Stimulated activated CD4-positive, alpha-beta T cell treated with anti-CD3 and anti-CD28 coated beads, Interleukin-4, amount 100 ng/mL, for 48 hours (primary cell): Measurements from ENCODE around the gene MRTFA.
A peak's percentile ranks its signal among the peaks of the same experiment; 100 is the strongest.
"Not testable (repeated sequence)": the region's sequence is repeated elsewhere in the genome, so short reads cannot be mapped to it uniquely, and the experiment has no call there.

Experiments
- DNase-seq, 2 donors: peaks; one replicate each; pipeline ENCODE4 v3.0.0-alpha.2; 2020; ENCODE audit warnings: low read depth in 2 of 2

The MRTFA gene

GRCh38 chr22:40659166-40659565 lies 22.6 kb upstream of the MRTFA start:
- no peak for DNase-seq

DNA sequence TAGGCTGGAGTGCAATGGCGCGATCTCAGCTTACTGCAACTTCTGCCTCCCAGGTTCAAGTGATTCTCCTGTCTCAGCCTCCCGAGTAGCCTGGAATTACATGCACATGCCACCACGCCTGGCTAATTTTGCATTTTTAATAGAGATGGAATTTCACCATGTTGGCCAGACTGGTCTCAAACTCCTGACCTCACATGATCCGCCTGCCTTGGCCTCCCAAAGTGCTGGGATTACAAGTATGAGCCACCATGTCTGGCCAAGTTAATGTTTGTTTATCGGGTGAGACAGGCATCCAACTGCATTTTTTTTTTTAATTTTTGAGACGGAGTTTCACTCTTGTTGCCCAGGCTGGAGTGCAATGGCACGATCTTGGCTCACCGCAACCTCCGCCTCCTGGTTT lies 20.1 kb upstream of the MRTFA start:
- not testable (repeated sequence) for DNase-seq

GRCh38 chr22:40655941-40656340 lies 19.4 kb upstream of the MRTFA start:
- DNase-seq: not testable (repeated sequence)

DNA sequence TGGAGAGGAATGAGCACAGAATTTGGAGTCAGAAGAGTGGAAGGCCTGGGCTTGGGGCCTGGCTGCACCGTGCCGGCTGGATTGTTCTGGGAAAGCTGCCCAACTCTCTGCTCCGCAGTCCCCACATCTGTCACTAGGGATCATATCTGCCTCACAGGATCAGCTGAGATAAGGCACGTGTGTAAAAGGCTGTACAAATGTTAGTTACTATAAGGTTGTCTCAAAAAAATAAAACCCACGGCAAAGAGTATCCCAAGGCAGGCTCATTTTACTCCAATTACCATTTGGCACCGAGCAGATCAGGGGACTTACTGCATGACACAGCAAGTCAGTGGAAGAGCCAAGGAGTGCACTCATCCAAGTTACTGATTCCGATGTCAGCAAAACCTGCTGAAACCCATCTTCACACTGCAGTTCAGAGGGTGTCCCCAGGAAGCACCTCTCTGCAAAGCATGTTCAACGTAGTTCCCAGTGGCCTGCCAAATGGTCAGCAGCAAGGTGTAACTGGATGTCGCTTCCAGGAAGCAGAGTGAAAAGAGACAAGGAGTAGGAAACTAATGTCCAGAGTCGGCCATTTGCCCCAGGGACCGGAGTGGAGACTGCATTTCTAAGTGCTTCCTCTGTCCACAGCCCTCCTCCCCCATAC lies 18.1 kb upstream of the MRTFA start:
- DNase-seq: no peak

GRCh38 chr22:40653361-40653760 lies 16.8 kb upstream of the MRTFA start:
- DNase-seq: no peak

DNA sequence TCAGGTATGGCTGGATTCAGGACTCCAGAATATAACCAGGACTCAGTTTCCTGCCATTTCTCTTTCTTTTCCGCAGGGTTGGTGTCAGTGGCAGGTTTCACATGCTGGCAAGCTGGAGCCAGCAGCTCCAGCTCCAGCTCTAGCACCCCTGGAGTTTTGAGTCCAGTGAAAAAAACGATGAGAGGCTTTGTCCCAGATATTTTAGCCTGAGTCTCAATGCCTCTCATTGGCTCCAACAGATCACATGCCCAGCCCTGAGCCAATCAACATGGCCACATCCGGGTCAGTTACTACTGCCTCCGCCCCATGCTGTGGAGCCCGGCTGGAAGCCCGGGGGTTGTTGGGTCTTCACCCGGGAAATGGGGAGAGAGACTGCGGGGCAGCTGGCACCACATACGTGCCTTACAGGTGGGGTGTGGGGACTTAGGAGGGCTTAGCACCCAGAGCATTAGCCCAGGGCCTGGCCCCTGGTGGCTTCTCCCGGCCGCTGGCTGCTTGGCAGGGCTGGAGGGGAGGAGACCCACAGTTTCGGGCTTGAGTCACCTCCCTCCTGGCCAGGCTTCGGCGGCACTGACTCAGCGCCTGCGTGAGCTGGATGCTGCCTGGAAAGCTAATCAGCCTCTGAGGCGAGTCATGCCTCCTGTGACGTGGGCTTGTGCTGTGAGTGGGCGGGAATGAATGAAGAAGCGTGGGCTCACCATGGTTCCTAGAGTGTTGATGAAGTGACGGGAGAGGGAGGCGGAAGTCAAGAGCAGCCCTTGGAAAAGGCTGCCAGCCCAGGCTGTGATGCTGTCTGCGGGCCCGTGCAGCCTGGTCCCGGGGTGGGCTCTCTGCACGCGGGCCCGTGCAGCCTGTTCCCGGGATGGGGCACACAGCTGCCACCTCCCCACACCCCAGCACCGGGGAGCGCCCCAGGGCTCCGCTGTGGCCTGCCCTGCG lies 15.3 kb upstream of the MRTFA start:
- DNase-seq: peak; percentile 84 to 90

DNA sequence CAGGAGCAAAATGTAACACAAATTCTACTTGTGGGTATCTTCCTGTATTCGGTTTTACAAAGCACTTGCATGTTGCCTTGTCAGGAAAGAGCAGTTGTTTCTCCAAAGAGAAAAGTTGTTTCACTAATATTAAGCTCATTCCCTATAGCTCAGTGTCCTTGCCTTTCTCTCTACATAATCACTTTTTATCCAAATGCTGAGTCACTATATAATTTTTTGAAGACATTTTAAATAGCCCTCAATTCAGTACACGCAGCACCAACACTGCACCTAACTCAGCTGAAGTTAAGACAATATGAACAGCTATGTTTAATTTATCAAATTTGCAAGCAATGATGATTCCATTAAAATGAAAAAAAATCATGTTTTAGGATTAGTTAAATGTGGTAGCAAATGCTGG lies 14.5 kb upstream of the MRTFA start:
- DNase-seq: no peak

- DNase-seq: no peak
Observed at GRCh38 chr22:40648386-40648785, 11.9 kb upstream of the MRTFA start.

- no peak for DNase-seq
Observed at GRCh38 chr22:40645579-40646197, 9.2 kb upstream of the MRTFA start.

DNA sequence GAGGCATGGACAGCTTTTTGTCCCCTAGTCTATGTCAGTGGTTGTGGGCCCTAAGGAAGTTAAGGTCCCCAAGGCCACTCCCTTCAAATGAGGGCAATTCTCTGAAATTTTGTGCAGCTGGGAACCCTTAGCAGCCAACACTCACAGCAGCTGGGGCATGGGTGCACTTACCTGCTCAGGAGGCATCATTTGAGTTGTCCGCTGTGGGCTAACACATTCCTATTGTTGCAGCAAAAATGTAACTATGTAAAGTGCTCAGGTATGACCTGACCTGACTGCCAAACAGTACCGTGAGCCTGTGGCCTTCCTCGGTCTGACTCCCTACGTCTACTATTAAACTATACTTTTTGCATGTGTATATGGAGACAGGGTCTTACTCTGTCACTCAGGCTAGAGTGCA lies 5.8 kb upstream of the MRTFA start:
- DNase-seq: no peak

DNA sequence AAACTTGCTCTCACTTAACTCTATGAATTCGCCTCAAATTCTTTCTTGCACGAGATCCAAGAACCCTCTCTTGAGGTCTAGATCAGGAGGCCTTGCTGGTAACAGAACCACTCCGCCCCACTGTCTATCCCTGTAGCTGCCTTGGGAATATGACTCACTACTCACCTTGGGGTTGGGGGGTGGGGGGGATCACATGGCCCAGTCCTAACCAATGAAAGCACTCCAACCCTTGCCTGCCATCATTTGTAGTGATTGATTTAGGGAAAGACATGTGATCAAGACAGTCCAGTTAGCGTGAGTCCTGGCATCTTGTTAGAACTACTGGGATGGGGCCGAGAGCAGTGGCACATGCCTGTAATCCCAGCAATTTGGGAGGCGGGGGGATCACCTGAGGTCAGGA lies 4.8 kb upstream of the MRTFA start:
- DNase-seq: no peak

DNA sequence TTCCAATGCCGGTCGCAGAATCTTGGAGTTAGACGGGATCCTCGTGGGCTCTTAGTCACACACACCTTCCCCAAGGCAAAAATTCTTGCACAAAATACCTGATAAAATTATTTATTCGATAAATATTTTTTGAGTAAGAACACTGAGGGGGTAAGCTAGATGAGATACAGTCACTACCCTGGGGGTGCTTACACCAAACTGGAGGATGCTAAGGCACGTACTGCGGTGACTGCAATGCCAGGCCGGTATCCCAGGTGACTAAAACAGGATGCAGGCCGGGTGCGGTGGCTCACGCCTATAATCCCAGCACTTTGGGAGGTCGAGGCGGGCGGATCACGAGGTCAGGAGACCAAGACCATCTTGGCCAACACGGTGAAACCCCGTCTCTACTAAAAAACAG lies 1.7 kb upstream of the MRTFA start:
- no peak for DNase-seq

GRCh38 chr22:40637183-40638150 lies 948 bp upstream of the MRTFA start:
- peak; percentile 48 to 53 for DNase-seq

GRCh38 chr22:40635940-40636379 lies 559 bp downstream of the MRTFA start:
- DNase-seq: no peak

- no peak for DNase-seq
Observed at GRCh38 chr22:40635043-40635939, 1.2 kb downstream of the MRTFA start.

GRCh38 chr22:40634119-40634903 lies 2.2 kb downstream of the MRTFA start:
- DNase-seq: no peak

- no peak for DNase-seq
Observed at GRCh38 chr22:40633036-40633435, 3.5 kb downstream of the MRTFA start.

DNA sequence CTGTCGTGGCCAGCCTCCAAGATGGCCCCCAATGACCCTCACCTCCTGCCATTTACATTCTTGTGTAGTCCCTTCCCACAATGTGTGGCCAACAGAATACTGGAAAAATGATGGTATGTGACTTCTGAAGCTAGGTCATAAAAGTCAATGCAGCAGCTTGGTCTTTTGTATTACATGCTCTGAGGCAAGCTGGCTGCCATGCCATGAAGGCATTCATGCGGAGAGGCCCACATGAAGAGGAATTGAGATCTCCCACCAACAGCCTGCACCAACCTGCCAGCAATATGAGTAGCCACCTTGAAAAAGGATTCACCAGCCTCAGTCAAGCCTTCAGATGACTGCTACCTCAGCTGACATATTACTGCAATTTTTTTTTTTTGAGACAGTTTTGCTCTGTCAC lies 4.6 kb downstream of the MRTFA start:
- no peak for DNase-seq

DNA sequence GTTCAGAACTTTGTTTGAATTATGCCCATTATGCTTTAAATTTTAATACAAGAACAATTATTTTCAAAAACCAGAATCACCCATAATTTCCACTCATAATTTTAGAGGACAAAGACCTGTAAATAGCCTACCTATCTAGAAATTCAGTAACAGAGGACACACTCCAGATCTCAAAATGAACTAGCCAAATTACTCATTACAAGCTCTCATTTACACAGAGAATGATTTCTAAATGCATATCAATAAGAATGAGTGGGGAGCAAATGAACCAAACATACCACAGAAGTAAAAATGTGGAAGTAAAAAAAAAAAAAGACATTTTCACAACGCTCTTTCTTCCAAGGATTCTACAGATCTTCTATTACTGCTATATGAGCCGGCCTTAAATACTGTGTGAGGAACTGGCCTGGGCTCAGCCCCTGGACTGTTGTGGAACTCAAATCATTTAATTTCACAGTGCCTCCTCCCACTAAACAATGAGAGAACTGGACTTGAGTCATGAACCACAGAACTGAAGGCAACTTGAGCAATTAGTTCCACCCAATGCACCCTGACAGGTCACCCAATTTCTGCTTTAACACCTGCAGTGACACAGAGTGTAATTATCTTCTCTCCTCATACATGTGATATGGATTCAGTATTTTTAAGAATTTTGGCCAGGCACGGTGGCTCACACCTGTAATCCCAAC lies 8.0 kb downstream of the MRTFA start:
- no peak for DNase-seq
